ENCODE results near the gene CCDC85C. TPM values are rescaled to one million over a fixed set of nuclear protein-coding genes. Genes with fewer than 3 reads are reported as not detected.

Gene CCDC85C
- total RNA-seq, 1 experiment from 2014 or later: 33.2 TPM

GRCh38 chr14:99479906-99480869 lies 123.8 kb downstream of the CCDC85C start, which contains the start of gene SETD3:
TSS of gene SETD3 (minus strand) at chr14:99480859. CDS start at chr14:99465805, 15,054 bp downstream.
- H4K20me1 ChIP-seq (ENCODE audit: control insufficient read depth, insufficient read depth, insufficient read length): no peaks in the 10 kb centered on the region
- no peak within 1 kb of the TSS for H2AFZ ChIP-seq (ENCODE audit: low read length)
- DNase-seq: peak; percentile 47

More at GRCh38 chr14:99479906-99480869, 123.8 kb downstream of the CCDC85C start, which contains the start of gene SETD3:
- Histone ChIP-seq H2BK5ac (ENCODE audit: insufficient read length, low read length) (no peak within 1 kb of the TSS), H4K5ac (ENCODE audit: insufficient read length, low read depth, low read length) (no peak within 1 kb of the TSS), H2AK5ac (ENCODE audit: insufficient read length, low read length) (no peak within 1 kb of the TSS), H3K79me1 (ENCODE audit: insufficient read depth, low read depth, low read length, poor library complexity, severe bottlenecking) (peaks cover 12% of the 10 kb centered on the region), H3K4ac (ENCODE audit: low read depth, low read length) (no peak within 1 kb of the TSS; the same call in 1 of the 2 replicates), H4K8ac (replicated peaks; ENCODE audit: insufficient read length, low read depth, low read length) (no peak within 1 kb of the TSS), H3K14ac (ENCODE audit: insufficient read depth, low read length) (peak within 1 kb of the TSS; percentile 95), H3K18ac (ENCODE audit: insufficient read length, low read depth, low read length) (peak within 1 kb of the TSS; percentile 93), H2BK15ac (ENCODE audit: low read depth, low read length) (no peak within 1 kb of the TSS), H3K56ac (ENCODE audit: insufficient read length, low read depth, low read length) (no peak within 1 kb of the TSS), H2BK12ac (ENCODE audit: insufficient read length, low read depth, low read length) (no peak within 1 kb of the TSS), H4K91ac (ENCODE audit: insufficient read length, low read depth, low read length) (no peak within 1 kb of the TSS), H3K9me3 (ENCODE audit: control insufficient read depth, low read depth, low read length) (no peaks in the 10 kb centered on the region), H3K4me1 (ENCODE audit: insufficient read depth, low read length) (0 out of 2 replicates have a peak, but pooled peaks cover 2% of the 10 kb centered on the region), H3T11ph (ENCODE audit: low read length) (no peak within 1 kb of the TSS), H3K27me3 (ENCODE audit: insufficient read depth, low read length) (no peaks in the 10 kb centered on the region), H3K27ac (ENCODE audit: insufficient read length, low read depth, low read length) (peak within 1 kb of the TSS; percentile 48), H3K79me2 (ENCODE audit: insufficient read depth, low read length) (peaks cover 53% of the 10 kb centered on the region; the same call in 1 of the 2 replicates), H3K23me2 (ENCODE audit: insufficient read length, low read depth, low read length, poor library complexity, severe bottlenecking) (peaks cover 11% of the 10 kb centered on the region), H2BK120ac (ENCODE audit: low read depth, low read length, poor library complexity, severe bottlenecking) (no peak within 1 kb of the TSS), H2BK20ac (ENCODE audit: low read depth, low read length, poor library complexity, severe bottlenecking) (no peak within 1 kb of the TSS), H3K4me2 (ENCODE audit: insufficient read depth, insufficient read length, low read length) (peak within 1 kb of the TSS; percentile 99), H3K23ac (ENCODE audit: insufficient read length, low read depth, low read length) (no peak within 1 kb of the TSS), H3K9ac (ENCODE audit: extremely low read depth, insufficient read length, low read length) (peak within 1 kb of the TSS; percentile 95)
- Mint-ChIP-seq H3K4me3 (peak within 1 kb of the TSS; percentile 93 to 98), H3K27ac (peak within 1 kb of the TSS; percentile 96 to 99 (median 98)), H3K36me3 (ENCODE audit: insufficient read depth in 1 of 3, low read depth in 3 of 3) (no peaks in the 10 kb centered on the region), H3K4me1 (peaks cover 24 to 33% of the 10 kb centered on the region in 2 experiments), H3K27me3 (ENCODE audit: low read depth) (no peaks in the 10 kb centered on the region), H3K9me3 (no peaks in the 10 kb centered on the region)
- peak; percentile 32; the same call in 2 of the 3 replicates for TF ChIP-seq CTCF (conservative IDR thresholded peaks at IDR 0.05)
- WGBS (ENCODE audit: extremely low coverage, insufficient read length, low lambda C conversion rate): no CpG with 5 or more reads among the region's 122 CpGs
